ENCODE measurements around the gene CGB2. TPM values are rescaled to one million over a fixed set of nuclear protein-coding genes. Genes with fewer than 3 reads are reported as not detected.
"Not testable (repeated sequence)": the region's sequence is repeated elsewhere in the genome, so short reads cannot be mapped to it uniquely, and the experiment has no call there.

Gene CGB2
- total RNA-seq, 1 donor from 2014 or later, result not detected

DNA sequence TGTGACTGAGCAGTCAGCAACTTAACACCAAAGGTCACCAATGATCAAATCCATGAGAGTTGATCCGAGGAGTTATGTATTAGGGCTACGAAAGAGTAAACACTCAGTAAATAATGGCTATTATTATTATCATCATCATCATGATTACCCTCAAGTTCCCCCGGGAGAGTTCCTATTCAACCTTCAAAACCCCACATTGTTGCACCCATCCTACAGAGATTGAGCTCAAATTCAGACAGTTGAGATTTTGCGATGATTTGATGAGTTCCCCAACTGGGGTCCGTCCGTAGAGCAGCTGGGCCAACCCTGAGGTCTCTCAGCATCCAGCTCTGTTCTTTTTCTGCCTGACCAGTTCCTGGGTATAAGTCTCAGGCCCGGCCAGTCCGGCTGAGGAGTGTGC lies 6.4 kb downstream of the CGB2 start:
- DNase-seq, result not testable (repeated sequence)

DNA sequence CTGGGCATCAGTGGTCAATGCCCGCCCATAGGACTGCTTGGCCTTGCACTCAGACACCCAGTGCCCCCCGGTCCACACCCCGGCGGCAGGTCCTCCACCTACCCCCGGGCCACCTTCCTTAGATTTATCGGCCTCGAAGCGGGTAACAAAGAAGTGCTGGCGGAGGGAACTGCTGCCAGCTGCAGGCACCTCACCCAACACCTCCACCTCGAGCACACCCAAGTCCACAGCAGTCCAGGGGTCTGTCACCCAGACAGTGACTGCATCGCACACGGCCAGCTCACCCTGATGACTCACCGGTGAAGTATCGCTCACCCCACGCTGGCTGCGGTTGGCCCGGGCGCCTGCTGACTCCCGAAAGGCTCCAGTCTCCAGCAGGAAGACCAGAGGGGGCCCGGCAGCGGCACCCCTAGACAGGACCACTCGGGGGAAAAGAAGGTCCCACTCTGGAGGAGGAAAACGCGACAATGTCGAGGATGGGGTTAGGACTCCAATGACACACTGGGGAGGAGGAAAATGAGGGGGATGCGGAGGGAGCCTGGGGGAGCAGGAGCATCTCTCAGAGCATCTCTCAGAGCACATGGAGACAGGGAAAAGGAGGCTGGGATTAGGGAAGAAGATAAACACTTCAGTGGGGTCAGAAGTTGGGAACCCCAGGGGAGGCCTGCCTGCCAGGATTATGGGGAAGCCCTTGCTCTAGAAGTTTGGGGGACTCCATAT lies 7.0 kb downstream of the CGB2 start:
- DNase-seq, result not testable (repeated sequence)

DNA sequence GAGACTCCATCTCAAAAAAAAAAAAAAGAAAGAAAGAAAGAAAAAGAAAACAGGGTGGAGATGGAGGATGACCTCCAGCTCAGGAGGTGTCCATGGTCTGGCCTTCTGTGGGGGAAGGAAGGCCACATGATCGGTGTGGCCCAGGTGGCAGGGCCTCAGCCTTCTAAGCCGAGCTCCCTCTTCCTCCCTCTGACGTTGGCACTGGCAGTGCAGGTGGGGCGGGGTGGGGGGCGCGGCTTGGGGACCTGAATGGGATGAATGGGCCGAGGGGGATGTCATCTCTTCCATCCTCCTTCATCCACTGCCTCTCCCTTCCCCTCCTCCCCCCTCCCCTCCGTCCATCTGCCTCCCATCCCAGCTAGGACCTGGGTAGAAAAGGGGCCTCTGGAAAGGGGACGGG lies 8.0 kb downstream of the CGB2 start:
- DNase-seq, result not testable (repeated sequence)

DNA sequence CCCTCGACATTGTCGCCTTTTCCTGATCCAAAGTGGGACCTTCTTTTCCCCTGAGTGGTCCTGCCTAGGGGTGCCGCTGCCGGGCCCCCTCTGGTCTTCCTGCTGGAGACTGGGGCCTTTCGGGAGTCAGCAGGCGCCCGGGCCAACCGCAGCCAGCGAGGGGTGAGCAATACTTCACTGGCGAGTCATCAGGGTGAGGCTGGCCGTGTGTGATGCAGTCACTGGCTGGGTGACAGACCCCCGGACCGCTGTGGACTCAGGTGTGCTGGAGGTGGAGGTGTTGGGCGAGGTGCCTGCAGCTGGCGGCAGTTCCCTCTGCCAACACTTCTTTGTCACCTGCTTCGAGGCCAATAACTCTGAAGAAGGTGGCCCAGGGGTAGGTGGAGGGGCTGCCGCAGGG lies 10.5 kb downstream of the CGB2 start:
- no peak for DNase-seq

DNA sequence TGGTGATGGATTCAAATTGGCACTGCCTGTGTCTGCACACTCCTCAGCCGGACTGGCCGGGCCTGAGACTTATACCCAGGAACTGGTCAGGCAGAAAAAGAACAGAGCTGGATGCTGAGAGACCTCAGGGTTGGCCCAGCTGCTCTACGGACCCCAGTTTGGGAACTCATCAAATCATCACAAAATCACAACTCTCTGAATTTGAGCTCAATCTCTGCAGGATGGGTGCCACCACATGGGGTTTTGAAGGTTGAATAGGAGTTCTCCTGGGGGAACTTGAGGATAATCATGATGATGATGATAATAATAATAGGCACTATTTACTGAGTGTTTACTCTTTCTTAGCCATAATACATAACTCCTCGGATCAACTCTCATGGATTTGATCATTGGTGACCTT lies 11.0 kb downstream of the CGB2 start:
- DNase-seq, result not testable (repeated sequence)

DNA sequence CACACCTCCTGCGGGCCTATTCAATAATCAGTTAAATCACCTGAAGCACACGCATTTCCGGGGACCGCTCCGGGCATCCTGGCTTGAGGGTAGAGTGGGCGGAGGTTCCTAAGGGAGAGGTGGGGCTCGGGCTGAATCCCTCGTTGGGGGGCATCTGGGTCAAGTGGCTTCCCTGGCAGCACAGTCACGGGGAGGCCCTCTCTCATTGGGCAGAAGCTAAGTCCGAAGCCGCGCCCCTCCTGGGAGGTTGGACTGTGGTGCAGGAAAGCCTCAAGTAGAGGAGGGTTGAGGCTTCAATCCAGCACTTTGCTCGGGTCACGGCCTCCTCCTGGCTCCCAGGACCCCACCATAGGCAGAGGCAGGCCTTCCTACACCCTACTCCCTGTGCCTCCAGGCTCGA lies 11.9 kb downstream of the CGB2 start, which contains the start of gene CGB5:
CGB5 (plus strand) TSS at position 301 of the 400 bp plus-strand sequence. CDS start 362 bp downstream, outside the sequence.
- DNase-seq, result not testable (repeated sequence)

DNA sequence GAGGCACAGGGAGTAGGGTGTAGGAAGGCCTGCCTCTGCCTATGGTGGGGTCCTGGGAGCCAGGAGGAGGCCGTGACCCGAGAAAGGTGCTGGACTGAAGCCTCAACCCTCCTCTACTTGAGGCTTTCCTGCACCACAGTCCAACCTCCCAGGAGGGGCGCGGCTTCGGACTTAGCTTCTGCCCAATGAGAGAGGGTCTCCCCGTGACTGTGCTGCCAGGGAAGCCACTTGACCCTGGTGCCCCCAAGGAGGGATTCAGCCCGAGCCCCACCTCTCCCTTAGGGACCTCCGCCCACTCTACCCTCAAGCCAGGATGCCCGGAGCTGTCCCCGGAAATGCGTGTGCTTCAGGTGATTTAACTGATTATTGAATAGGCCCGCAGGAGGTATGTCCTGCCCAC lies 17.3 kb downstream of the CGB2 start, which contains the start of gene CGB8:
CGB8 (minus strand) TSS at position 101 of the 400 bp plus-strand sequence. CDS start 372 bp downstream, outside the sequence.
- DNase-seq, result not testable (repeated sequence)

DNA sequence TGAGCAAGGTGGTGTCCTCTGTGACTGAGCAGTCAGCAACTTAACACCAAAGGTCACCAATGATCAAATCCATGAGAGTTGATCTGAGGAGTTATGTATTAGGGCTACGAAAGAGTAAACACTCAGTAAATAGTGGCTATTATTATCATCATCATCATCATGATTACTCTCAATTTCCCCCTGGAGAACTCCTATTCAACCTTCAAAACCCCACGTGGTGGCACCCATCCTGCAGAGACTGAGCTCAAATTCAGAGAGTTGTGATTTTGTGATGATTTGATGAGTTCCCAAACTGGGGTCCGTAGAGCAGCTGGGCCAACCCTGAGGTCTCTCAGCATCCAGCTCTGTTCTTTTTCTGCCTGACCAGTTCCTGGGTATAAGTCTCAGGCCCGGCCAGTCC lies 18.1 kb downstream of the CGB2 start:
- not testable (repeated sequence) for DNase-seq

DNA sequence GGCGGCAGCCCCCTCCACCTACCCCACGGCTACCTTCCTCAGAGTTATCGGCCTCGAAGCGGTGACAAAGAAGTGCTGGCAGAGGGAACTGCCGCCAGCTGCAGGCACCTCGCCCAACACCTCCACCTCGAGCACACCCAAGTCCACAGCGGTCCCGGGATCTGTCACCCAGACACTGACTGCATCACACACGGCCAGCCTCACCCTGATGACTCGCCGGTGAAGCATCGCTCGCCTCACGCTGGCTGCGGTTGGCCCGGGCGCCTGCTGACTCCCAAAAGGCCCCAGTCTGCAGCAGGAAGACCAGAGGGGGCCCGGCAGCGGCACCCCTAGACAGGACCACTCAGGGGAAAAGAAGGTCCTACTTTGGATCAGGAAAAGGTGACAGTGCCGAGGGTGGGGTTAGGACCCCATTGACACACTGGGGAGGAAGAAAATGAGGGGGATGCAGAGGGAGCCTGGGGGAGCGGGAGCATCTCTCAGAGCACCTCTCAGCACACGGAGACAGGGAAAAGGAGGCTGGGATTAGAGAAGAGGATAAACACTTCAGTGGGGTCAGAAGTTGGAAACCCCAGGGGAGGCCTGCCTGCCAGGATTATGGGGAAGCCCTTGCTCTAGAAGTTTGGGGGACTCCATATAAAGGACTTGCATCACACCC lies 18.8 kb downstream of the CGB2 start:
- not testable (repeated sequence) for DNase-seq

DNA sequence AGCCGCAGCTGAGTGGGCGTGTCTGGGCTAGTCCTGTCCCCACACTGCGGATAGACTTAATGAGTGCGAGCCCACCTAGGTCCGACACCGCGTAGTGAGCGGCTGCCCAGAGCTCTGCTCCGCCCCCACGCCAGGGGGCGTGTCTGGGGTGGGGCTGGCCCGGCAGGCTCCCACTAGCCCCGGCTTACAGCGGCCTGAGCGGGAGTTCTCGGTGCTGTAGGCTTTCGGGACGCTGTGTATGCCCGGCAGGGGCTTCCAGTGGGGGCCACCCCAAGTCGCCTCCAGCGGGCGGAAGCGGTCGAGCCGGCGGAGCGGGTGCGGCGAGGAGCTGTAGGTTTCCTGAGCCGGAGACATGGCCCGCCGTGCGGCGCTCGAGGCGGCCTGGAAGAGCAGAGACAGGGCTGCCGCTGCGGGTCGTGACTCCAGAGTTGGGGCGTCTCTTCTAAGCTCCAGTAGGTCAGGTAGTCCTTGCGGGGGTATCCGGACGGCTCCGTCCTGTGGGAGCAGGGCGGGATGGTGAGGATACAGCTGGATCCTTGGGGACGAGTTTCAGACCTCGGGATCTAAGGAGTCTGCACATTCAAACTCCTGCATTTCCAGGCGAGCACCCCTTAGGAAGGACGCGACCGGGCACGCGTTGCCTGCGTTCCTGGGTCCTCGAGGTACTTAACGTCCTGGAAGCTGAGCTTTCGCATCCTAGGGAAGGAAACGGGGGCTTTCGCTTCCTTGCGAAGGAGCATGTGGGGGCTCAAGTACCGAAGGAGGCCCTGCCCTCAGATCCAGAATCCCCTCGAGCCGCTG lies 24.6 kb downstream of the CGB2 start:
- DNase-seq, result no peak

DNA sequence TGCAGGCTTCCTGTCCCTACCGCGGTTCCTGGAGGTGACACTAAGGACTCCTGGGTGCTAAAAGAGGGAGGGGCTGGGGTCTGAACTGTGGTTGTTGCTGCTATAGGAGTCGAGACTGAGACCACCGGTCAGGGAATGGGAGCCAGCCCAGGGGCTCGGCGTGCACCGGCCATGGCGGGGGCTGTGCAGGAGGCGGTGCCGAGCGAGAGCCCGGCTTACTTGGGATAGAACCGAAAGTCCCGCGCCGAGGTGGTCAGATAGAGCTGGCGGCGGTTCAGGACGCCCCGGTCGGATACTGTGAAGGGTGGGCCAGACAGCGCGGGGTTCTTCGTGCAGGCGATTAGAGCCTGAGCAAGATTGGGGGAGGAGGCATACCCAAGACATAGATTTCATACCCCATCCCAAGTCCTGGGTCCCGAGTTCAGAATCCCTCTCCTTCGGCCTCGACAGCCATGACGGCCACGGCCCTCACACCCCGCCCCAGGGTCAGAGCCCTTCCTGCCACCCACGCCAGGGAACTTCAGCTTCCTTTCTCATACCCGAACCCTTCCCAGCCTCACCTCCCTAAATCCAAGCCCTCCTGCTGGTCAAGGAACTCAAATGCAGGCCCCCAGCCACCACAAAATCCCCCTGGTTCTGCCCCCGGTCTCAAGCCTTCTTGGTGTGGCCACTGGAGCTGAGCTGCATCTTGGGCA lies 25.4 kb downstream of the CGB2 start:
- not testable (repeated sequence) for DNase-seq

DNA sequence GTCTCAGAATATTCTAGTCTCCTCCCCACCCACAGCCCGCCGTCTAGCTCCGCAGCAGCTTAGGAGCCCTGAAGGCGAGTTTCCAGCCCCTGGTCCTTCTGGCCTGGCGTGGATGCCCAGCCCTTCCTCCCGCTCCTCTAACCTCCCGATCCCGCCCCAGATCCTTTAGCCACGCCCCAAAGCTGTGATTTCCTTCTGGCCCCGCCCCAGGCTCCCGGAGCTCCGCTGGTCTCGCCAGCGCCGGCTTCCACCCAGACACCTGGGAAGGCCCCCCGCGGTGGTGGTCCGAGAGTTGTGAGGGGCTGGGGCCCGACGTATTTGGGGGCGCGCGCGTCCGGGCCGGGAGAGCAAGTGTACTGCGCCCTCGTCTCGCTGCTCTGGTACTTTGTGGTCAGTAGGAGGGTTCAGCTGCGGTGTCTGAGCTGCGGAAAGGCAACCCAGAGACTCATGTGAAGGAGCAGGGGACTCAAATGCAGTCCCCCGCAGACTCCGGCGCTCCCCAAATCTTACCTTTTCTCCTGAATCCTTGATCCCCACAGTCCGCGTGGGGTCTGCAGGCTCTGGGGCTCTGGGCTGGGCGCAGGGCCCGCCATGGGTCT lies 26.0 kb downstream of the CGB2 start, which contains the start of gene CGB7:
CGB7 (minus strand) TSS at position 114 of the 599 bp plus-strand sequence. CDS start 2,374 bp downstream, outside the sequence.
- no peak for DNase-seq

DNA sequence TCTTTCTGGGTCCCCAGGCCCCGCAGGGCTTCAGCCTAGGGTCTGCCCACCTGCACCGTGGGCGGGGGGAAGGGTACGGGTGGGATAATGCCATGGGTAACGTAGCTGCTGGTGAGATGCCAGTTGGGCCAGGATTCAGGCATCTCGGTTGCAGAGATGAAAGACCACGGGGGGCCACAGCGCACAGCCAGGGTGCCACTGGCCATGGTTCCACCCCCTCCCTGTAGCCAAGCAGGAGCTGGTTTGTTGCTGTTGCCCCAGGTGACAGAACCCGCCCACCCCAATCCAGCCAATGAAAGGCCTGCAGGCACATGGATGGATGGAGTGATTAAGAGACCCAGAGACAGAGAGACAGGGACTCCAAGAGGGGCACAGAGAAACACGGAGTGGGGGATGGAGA lies 26.9 kb downstream of the CGB2 start:
- no peak for DNase-seq

DNA sequence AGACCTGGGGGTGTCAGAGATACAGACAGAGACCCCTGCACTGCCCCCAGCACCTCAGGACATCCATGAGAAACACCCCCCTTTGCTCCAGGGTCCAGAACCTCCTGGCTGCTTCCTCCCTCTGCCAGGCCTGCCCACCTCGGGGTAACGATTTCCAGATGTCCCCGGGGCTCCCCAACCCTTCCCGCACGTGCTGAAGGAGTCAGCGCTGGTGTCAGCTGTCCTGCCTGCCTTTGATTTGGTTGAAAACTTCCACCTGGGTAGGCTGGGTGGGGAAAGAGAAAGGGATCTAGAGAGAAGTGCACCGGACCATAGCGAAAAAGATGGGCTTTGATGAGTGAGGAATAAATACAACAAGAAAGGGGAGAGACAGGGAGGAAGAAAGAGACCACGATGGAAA lies 27.4 kb downstream of the CGB2 start:
- DNase-seq, result no peak

DNA sequence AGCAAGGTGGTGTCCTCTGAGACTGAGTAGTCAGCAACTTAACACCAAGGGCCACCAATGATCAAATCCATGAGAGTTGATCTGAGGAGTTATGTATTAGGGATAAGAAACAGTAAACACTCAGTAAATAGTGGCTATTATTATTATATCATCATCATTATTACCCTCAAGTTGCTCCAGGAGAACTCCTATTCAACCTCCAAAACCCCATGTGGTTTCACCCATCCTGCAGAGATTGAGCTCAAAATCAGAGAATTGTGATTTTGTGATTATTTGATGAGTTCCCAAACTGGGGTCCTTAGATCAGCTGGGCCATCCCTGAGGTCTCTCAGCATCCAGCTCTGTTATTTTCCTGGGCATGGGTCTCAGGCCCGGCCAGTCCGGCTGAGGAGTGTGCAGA lies 29.3 kb downstream of the CGB2 start:
- DNase-seq, result no peak

DNA sequence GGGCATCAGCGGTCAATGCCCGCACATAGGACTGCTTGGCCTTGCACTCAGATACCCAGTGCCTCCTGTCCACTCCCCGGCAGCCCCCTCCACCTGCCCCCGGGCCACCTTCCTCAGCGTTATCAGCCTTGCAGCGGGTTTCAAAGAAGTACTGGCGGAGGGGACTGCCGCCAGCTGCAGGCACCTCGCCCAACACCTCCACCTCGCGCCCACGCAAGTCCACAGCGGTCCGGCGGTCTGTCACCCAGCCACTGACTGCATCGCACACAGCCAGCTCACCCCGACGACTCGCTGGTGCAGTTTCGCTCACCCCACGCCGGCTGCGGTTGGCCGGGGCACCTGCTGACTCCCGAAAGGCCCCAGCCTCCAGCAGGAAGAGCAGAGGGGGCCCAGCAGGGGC lies 29.8 kb downstream of the CGB2 start:
- DNase-seq, result no peak

DNA sequence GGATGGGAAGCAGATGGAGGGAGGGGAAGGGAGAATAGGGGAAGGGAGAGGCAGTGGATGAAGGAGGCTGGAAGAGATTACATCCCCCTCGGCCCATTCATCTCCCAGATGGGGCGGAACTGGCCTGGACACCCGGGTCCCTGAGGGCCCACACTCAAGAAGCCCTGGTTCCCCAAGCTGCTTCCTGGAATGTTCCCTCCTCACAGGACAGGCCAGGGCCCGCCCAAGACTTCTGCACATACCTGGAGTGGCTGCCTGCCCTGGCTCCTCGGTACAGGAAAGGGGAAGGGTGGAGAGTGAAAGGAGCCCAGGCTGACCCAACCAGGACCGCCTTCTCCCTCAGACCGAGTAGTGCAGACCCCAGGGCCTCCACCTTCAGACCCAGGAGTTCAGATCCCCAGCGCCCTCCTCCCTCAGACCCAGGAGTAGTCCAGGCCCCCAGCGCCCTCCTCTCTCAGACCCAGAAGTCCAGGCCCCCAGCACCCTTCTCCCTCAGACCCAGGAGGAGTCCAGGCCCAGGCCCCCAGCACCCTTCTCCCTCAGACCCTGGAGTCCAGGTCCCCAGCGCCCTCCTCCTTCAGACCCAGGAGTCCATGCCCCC lies 32.4 kb downstream of the CGB2 start:
- DNase-seq, result no peak

DNA sequence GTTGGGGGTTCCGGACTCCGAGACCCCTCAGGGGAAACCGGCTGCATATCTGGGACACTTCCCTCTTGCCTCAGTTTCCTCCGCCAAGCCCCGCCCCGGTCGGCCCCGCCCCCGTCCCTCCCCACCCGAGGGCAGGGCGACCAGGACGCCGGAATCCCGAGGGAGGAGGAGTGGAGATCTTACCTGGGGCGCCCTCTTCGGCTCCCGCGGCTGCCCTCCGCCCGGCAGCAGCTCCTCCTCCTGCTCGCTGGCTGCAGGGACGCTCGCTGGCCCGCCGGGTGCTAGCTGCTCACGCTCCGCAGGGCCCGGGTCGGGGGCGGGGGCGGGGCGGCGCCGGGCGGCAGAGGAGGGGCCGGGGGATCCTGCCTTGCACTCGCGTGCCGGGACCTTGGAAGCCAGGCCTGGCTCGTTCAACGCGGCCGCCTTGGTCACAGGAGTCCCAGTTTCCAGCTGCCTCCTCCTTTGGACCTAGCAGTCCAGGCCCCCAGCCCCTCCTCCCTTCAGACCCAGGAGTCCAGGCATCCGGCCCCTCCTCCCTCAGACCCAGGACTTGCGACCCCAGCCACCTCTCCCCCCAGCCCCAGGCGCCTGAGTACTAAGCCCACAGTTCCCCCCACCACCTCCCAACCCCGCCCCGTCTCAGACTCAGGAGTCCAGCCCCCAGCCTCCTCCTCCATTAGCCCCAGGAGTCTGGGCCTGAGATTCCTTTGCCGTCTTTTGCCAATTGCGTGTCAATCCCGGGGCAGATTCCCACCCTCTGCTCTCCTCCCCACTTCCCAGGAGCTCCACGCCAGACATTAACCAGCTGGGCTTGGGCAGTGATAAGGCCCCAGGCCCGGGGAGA lies 33.3 kb downstream of the CGB2 start, which contains the start of gene NTF4:
NTF4 (minus strand) TSS at position 51 of the 844 bp plus-strand sequence. CDS start 2,821 bp downstream, outside the sequence.
- DNase-seq, result no peak

DNA sequence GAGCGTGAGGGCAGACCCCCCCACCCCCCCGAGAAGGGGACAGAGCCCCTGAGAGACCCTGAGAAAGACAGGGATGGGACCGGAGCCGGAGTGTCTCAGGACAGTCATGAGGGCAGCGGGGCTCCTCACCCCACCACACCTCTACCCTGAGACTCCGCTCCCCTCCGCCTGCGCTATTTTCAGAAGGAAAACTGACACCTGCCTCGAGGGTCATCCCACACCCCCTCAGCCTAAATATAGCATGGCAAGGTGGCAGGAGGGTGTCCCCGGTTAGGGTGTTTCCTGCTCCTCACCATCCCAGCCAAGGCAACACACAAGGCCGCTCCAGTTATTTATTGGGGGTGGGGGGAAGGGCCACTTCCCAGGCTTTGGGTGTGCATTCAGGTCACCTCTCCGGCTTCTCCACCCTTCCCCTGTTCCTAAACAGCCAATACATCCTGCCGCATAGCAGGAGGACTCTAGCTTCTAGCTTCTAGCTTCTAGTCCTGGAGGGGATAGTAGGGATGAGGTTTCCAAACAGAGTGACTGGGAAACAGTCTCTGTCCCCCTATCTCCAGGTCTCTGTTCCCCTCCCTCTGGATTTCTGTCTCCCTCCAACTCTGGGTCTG lies 34.3 kb downstream of the CGB2 start:
- DNase-seq, result no peak

DNA sequence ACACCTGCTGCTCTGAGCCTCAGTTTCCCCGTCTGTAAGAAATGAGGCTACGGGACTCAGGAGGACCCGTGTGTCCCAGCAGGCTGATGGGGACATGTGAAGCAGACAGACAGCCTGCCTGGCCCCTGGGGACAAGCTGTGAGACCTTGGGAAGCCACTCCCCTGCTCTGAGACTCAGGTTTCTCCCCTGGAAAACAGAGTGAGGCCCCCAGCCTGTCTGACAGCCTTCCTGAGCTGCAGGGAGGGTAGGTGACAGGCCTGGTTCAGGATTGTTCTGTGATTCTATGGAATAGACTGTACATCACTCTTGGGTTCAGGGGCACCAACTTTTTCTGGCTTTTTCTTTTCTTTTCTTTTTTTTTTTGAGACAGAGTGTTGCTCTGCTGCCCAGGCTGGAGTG lies 35.9 kb downstream of the CGB2 start:
- DNase-seq, result no peak
